DMS79 (cell line): ENCODE measurements around the gene SYNDIG1.

Experiments
- DNase-seq: peaks from one replicate; lab custom pipeline; 2025; lab: John Stamatoyannopoulos, UW

The SYNDIG1 gene

DNA sequence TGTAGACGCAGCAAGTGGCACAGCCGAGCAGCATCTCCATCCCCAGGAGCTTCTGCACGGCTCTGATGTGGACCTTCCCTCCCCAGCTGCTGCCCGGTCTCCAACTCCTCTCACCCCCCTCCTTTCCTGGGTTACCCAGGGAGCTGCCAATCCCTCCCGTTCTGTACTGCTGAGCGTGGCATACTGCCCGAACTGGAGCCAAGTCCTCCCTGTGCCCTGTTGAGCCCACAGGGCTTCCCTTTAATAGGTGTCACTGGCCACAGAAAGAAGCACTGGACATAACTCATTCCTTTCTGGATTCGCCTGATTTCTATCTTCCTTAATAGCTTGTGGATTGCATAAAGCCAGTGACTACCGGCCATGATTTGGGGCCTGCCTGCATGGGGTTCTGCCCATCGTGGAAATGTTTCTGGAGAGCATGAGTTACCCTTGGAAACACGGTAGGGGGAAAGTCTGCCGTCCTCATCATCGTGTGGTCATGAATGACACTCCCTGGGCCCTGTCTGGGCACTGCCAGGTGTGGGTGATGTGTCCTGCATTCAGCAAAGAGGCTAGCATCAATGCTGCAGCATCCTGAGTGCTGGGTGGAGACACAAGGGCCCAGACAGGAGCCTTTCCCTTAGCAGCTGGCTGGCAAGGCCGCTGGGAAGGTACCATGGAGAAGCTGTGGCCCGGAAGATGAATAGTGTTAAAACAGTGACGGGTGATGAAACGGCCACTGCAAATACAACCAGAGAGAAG, 189.7 kb downstream of the SYNDIG1 start:
- no peak for DNase-seq

DNA sequence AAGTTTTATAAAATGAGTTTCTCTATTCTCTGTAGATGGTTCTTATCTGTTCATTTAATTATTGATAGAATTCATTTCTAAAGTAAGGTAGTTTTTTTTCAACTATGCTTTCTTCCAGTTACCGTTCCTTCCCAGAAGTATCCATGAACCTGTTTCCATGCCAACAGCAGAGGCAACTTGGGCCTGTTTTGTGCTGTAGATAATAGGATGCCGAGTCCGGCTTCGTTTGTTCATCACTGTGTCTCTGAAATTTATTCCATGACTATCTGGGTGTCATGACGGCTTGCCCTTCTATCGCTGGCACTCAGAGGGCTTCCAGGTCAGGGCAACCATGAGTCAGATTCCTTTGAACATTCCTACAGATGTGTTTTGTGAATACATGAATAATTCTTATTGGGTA, 190.4 kb downstream of the SYNDIG1 start:
- DNase-seq, result no peak

DNA sequence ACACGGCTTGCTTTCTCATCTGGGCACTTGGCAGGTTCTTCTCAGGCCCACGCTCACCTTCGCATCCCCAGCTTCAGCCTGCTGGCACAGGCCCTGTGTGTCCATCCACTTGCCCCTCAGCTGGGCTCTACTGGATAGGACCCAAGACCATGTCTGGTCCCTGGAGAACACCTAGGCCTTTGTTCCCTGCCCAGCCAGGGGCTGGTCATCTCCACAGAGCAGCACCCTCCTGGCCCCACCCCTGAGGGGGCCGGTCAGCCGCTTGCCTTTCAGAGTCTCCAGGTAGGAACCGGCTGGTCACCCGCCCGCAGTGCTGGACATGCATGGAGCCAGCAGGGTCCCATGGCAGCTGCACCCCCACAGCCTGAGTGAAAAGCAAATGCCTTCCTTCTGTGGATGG, 191.2 kb downstream of the SYNDIG1 start:
- no peak for DNase-seq

DNA sequence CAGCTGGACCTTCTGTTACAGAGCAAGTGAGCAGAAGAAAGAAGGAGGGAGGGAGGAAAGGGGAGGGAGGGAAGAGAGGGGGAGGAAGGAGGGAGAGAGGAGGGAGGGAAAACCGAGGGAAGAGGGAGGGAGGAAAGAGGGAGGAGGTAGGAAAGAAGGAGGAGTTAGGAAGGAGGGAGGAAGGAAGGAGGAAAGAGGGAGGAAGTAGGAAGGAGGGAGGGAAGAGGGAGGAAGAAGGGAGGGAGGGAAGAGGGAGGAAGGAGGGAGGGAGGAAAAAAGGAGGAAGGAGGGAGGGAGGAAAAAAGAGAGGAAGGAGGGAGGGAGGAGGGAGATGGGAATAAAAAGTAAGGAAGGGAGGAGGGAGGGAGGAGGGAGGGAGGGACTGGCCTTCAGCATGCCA, 191.8 kb downstream of the SYNDIG1 start:
- no peak for DNase-seq

DNA sequence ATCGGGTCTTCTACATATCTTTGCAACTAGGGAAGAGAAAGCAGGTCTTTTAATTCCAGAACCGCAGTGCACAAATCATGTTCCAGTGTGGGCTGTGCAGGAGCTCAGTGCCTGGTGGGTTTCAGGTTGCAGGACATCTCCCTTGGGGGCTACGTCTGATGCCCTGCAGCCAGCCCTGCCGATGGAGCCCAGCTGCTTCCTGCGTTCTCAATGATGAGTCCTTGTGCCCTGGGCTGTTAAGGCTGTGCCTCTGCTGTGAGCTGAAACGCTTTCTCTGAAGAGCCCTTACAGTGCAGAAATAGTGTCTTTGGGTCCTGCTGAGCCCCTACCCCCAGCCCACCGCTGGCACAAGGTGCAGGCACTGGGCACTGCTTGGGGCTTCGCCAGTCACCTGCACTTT, 192.9 kb downstream of the SYNDIG1 start:
- DNase-seq, result no peak

DNA sequence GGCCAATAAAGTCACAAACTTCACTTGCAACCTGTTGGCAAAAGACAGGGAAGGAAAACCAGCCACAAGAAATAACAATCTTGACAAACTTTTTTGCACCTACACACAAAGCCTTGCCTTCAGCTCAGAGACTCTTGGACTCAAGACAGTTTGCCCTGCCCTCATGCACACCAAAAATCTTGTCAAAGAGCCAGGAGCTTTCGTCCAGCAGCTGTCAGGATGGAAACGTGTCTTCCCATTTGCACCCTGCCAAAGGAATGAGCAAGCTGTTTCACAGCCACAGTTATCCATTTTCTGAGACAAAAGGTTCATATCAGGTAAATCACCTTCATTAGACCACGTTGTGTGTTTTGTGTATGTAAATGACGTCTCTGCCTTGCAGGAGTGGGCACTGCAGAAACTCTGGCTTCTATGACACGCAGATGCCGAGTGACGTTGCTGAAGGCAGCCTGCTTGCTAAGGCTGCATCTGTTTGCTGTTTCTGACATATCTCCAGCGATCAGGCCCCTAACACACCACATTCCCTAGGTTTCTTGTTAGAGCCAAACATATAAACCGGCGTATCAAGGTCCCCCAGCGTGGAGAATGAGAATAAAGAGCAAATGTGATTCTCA, 193.4 kb downstream of the SYNDIG1 start:
- no peak for DNase-seq

DNA sequence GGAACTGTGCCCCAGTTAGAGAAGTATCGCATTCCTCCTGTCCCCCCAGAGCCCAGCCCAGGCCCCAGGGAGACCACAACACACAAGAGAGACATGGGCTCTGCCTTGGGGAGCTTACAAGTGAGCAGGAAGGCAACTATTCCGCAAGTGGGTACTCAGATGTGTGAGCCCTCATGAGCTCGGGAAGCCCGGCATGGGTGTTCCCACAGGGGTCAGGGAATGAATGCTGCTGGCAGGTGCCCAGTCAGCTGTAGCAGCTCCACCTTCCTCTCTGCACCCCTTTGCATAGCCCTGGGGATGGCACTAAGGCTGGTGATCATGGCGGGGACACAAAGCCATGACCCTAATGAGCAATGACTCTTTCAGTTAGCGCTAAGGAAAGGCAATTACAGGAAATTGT, 194.1 kb downstream of the SYNDIG1 start:
- DNase-seq, result no peak

DNA sequence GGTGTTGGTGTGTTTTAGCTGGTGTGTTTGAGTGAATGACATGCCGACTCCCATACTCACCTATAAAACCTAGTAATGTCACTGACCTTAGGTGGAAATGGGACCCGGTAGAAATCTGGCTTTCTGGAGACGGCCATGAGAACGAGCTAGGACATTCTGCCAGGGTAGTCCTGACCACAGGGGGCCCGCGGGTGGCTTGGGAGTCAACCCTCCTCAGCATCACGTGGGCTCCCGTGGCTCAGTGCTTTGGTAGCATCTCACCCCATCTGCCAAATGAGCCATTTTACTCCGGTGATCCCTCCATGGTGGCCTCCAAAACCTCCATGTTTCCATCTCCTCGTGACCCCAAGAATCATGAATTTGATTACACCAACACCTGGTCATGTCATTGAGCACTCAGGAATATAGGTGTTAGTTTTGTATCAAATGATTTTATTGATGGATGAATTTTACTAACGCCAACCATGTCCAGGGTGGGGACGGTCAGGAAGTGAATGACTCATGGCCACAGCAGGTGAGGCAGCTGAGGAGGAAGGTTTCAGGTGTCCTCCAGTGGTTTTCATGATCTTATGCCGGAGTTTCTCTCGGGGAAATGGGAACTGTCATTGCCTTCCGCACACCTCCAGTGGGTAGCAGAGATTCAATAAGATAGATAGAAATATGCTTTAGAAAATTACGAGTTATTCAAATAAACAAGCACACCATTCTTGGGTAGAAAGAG, 195.0 kb downstream of the SYNDIG1 start:
- no peak for DNase-seq

DNA sequence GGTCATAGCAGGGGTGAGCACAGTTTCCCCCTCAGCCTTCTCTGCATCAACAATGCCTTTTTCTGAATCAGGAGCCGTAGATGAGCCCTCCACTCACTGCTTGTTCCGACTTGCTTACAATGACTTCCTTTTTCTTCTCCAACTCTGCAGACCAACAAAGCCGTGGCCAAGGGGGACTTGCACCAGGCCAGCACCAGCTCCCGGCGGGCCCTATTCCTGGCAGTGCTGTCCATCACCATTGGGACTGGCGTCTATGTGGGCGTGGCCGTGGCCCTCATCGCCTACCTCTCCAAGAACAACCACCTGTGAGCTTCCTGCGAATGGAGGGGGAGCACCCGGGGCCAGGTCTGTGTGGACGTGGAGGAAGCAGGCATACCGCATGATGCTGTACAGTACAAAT, 195.8 kb downstream of the SYNDIG1 start:
- DNase-seq, result no peak

DNA sequence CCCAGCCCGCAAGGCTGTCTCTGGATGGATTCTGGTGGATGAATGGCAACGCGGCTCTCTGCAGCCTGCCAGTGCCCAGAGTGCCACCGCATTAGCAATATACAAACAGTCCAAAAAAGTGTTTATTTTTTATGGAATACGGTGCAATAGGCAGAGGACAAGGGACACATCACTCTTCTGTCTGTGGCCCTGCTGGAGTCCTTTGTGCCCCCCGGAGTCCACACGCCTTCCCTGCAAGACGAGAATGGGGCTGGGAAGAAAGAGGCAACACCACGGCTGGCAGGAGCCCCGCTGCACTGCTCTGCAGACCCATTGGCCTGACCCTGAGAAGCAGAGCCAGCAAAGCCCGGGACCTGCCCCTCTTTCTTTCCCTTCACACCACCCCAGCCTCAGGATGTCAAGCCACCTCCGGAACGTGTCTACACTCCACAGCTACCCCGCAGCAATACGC, 196.3 kb downstream of the SYNDIG1 start:
- DNase-seq, result no peak

DNA sequence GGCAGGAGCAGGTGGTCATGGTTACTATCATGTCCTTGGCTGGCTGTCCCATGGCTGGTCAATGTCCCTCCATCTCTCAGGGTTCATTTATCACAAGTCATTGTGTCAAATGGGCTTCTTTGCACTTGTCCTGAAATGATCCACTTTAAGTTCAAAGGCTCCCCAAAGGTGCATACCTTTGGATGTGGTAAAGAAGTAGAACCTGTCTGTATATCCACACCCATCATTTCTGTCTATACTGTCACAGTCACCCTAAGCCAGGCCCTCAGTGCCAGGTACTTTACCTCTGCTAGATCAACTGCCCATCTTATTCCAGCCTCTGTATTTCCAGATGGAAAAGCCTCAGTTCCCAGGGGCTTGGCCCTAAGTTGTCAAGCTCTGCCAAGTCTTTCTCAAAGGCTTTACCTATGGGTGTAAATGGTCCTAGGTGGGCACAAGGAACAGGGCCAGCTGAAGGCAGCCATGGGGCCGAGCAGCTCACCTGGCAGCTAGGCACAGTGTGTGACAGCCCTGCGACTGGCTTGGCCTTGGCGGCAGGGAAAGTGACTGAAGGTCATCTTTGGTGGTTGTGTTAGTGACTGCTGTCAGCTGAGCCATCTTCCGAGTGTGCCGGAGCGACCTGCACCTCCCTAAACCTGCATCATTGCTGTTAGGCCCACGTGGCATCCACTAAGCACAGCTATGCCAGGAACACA, 198.4 kb downstream of the SYNDIG1 start:
- no peak for DNase-seq

DNA sequence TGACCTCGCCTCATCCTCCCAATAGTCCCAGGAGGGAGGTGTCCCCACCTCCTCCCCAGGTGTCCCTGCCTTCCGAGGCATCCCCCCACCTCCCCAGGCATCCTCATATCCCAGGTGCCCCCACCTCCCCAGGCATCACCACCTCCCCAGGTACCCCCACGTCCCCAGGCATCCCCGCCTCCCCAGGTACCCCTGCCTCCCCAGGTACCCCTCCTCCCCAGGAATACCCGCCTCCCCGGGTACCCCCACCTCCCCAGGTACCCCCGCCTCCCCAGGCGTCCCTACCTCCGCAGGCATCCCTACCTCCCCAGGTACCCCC, 198.9 kb downstream of the SYNDIG1 start:
- no peak for DNase-seq

DNA sequence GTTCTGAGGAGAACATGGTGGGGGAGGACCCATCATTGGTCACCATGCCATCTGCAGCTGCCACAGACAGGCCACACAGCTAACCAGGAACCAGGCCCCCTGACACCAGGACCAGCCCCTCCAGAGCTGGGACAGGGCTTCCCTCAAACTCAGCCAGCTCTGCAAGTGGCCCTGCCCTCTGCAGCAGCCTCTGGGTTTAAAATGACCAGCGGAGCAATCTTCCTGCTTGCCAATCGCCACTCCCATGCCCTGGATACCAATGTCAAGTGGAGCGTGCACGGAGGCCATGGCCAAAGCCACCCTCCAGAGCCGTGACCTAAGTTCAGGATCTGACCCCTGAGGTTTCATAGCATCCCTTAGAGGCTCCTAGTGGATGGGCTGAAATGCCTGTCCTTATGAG, 199.4 kb downstream of the SYNDIG1 start:
- DNase-seq, result no peak

DNA sequence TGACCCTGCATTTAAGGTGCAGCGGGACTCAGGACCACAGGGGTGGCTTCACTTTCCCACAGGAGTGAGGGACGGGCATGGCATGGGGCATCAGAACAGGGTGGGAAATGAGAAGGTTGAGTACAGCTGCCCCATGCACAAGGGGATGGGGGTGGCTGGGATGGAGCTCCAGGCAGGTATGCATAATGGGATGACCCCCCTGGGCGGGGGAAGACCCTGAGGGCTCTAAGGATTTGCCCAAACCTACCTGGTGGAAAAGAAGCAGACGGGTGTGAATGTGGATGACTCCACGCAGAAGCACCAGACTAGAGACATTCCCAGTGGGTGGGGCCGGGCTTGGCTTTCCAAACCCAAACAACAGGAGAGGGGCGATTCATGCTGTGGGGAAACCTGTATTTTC, 200.3 kb downstream of the SYNDIG1 start:
- no peak for DNase-seq

DNA sequence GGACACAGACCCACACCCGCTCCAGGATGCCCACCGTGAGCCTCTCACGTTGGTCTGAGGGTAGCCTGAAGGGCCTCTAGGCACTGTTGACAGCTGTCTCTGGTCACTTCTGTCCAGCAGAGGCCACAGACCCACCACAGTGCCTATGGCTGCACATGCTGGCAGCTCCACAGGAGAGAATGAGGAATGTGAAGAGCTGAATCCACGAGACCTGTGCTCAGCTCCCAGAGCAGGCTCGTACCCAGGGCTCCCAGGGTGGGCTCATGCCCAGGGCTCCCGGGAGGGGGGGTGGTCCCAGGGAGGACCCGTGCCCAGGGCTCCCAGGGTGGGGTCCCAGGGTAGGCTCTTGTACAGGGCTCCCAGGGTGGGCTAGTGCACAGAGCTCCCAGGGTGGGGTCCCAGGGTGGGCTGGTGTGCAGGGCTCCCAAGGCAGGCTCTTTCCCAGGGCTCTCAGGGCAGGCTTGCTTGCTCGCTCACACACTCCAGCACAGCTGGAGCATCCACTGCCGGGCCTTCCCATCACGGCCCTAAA, 201.0 kb downstream of the SYNDIG1 start:
- DNase-seq, result no peak

DNA sequence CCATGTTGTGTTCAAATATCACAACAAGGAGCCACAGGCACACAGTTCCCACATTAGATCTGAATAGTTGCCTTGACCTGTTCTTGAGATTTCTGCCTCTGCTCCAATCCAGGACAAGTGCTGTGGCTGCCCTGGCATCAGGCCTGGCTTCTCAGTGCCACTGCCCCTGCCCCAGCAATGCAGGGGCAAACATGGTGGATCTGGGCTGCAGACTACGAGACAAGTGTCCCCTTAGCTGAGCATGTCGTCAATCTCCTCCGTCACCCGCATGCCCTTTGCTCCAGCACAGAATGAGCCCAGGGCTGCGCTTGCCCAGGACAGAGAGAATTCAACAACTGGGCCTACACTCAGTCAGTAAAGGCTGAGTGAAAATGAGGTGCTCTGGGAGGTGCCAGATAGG, 201.6 kb downstream of the SYNDIG1 start:
- no peak for DNase-seq

DNA sequence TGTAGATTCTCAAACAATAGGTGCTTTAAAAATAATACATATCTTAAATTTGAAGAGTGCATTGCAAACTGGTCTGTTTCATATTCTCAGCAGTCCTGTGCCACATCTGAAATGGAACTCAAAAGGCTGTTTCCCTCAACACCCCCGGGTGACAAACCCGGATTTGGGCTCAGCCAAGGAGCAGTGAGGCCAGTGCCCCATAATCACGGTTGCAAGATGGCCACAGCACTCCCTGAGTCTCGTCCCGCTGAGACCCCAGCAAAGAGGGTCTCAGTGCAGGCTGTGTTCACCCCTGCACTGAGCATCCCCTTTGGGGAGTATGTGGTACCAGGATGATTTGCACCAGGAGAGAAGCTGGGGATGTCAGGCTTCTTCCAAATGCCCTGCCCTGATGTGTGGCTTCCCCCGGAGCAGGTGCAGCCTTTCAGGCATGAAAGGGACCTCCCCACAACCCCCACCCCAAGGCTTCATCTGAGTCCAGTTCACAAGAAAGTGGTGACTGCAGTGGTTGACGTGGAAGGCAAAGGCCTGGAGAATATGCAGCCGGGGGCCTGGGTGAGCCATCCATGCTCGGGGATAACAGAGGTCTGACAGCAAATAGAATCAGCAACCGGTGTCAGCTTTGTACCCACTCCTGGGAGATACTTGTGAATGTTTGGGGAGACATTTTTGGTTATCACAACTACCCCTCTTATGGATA, 202.9 kb downstream of the SYNDIG1 start:
- DNase-seq, result no peak

DNA sequence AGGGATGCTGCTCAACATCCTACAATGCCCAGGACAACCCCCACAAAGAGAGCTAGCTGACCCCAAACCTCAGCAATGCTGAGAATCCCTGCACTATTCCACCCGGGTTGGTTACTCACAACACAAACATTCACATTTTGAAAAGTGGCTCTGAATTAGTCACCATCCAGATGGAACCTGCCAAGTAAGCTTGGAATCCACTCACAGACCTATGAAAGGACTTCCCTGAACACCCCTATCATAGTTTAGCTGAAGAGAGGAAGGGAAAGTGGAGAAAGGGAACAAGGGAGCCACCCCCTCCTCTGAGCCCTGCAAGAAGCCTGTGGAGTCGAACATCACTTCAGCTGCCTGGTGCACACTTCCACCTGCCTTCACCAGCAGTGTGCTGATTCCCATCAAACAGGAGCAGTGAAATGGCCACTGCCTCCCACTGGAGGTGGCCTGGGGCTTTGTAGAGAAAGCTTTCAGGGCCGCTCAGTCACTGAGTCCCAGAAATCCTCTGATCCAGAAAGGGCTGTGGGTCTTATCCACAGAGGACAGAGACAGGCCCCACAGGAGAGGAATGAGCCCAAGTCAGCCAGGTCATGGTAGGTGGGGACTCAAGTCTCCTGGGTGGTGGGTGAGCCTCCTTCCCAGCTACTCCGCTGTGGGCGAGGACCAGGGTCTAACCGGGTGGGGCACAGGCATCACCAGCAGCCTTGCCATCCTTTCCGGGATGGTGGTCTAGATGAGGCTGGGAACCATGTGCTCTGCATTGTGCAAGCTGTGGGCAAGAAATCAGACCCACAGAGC, 203.7 kb downstream of the SYNDIG1 start:
- DNase-seq, result no peak

DNA sequence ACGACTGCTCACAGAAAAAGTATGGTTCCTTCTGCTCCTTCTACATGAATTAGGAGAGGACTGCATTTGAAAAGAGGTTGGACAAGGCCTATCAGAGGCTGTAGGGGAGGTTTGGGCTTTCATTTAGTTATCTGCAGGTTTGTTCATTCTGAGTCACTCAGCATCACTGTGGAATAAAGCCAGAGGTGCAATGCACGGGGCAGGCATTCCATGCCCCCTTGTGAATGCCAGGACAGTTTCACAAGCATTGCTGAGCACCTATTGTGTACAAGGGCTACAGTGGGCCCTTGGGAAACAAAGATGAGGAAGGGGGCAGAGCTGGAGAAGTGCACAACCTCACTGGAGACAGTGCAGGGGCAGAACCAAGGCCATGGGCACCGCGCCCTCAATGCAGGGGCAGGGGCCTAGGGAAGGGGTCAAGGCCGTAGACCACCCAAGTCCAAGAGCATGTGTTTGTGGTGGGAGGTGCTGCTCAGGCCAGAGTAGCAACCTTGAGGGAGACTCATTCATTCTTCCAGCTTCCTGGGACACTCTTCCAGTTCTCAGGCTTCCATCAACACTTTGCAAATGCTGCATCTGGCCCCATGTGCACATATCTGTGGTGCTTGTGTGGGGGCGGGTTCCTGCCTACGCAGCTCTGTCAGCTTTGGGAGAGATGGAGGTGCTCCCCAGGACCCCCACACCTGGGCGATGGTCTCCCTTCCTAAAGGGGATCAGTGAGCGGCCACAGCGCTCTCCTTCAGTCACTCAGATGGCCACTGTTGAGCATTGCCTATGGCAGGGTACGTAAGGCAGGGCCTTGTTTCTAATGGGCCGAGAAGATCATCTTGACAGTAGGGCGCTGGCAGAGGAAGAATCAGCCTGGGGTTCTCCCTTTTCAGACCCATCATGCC, 204.5 kb downstream of the SYNDIG1 start:
- no peak for DNase-seq
